ENCODE data around the gene PARVG. TPM values are rescaled to one million over a fixed set of nuclear protein-coding genes. Genes with fewer than 3 reads are reported as not detected.

The PARVG gene
- total RNA-seq, 2 donors from 2014 or later: 55.5 to 85.1 TPM

DNA sequence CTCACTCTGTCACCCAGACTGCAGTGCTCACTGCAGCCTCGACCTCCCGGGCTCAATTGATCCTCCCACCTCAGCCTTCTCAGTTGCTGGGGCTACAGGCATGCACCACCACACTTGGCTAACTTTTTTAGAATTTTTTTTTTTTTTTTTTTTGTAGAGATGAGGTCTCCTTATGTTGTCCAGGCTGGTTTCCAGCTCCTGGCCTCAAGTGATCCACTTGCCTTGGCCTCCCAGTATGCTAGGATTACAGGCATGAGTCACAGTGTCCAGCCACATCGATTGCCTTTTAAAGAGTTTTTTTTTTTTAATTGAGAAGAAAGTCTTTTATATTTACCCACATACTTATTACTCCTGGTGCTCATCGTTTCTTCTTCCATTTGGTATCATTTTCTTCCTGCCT, 30.0 kb downstream of the PARVG start:
- Mint-ChIP-seq H3K9me3 (peaks cover 8 to 19% of the 10 kb centered on the region in 2 donors), H3K27ac (no peak overlapping the region), H3K36me3 (peaks cover 9 to 21% of the 10 kb centered on the region in 2 donors)
- DNase-seq (ENCODE audit: low spot score in 2 of 2) (no peak), ATAC-seq (no peak)

- Mint-ChIP-seq H3K9me3 (peaks cover 8 to 19% of the 10 kb centered on the region in 2 donors), H3K27ac (no peak overlapping the region), H3K36me3 (peaks cover 9 to 21% of the 10 kb centered on the region in 2 donors)
- ATAC-seq: no peak
- DNase-seq (ENCODE audit: low spot score in 2 of 2): no peak
These were observed 30.7 kb downstream of the PARVG start for GRCh38 chr22:44211256-44211945.

GRCh38 chr22:44211946-44212930, 31.5 kb downstream of the PARVG start:
- peaks cover 9 to 21% of the 10 kb centered on the region in 2 donors for H3K36me3 Mint-ChIP-seq
- no peak for DNase-seq (ENCODE audit: low spot score in 2 of 2)
- H3K27ac Mint-ChIP-seq: no peak overlapping the region

GRCh38 chr22:44212936-44213335, 32.2 kb downstream of the PARVG start:
- DNase-seq (ENCODE audit: low spot score in 2 of 2) (no peak), ATAC-seq (peak in 1 of 2 donors; percentile 49)
- Mint-ChIP-seq H3K36me3 (peaks cover 9 to 19% of the 10 kb centered on the region in 2 donors), H3K27ac (no peak overlapping the region), H3K9me3 (peaks cover 8 to 18% of the 10 kb centered on the region in 2 donors)

More at GRCh38 chr22:44211946-44212930, 31.5 kb downstream of the PARVG start:
- H3K9me3 Mint-ChIP-seq: peaks cover 8 to 19% of the 10 kb centered on the region in 2 donors
- ATAC-seq: no peak

GRCh38 chr22:44213489-44214043, 32.8 kb downstream of the PARVG start:
- H3K27ac Mint-ChIP-seq: no peak overlapping the region
- peaks cover 9 to 13% of the 10 kb centered on the region in 2 donors for H3K36me3 Mint-ChIP-seq
- no peak for ATAC-seq
- peaks cover 8 to 15% of the 10 kb centered on the region in 2 donors for H3K9me3 Mint-ChIP-seq
- DNase-seq (ENCODE audit: low spot score in 2 of 2): no peak

DNA sequence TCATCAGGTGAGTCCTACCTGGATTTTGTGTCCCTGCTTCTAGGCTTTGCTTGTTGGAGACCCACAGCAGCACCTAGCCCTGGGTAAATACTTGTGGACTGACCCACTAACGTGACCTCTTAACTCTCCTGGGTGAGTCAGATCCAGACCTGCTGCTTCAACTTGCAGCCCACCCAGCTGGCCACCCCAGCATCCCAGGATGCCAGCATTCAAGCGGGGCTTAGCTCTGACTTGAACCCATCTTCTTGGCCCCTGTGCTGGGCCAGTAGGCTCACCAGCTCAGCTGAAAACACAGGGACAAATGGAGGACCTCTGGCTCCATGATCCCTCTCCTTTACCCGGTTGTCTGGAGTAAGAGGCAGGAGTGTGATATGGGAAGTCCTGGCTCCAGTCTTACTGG, 33.5 kb downstream of the PARVG start:
- H3K9me3 Mint-ChIP-seq: peaks cover 4 to 15% of the 10 kb centered on the region in 2 donors
- H3K36me3 Mint-ChIP-seq: peaks cover 9 to 13% of the 10 kb centered on the region in 2 donors
- ATAC-seq (no peak), DNase-seq (ENCODE audit: low spot score in 2 of 2) (no peak)
- H3K27ac Mint-ChIP-seq: no peak overlapping the region

GRCh38 chr22:44214764-44215163, 34.0 kb downstream of the PARVG start:
- Mint-ChIP-seq H3K27ac (no peak overlapping the region), H3K36me3 (peaks cover 4 to 9% of the 10 kb centered on the region in 2 donors), H3K9me3 (peaks cover under 1 to 11% of the 10 kb centered on the region in 2 donors)
- ATAC-seq: no peak
- no peak for DNase-seq (ENCODE audit: low spot score in 2 of 2)

GRCh38 chr22:44215287-44215686, 34.6 kb downstream of the PARVG start:
- peaks cover 0 to 6% of the 10 kb centered on the region in 2 donors for H3K9me3 Mint-ChIP-seq
- H3K27ac Mint-ChIP-seq: no peak overlapping the region
- peaks cover 0 to 7% of the 10 kb centered on the region in 2 donors for H3K36me3 Mint-ChIP-seq
- DNase-seq (ENCODE audit: low spot score in 2 of 2): no peak
- ATAC-seq: no peak

DNA sequence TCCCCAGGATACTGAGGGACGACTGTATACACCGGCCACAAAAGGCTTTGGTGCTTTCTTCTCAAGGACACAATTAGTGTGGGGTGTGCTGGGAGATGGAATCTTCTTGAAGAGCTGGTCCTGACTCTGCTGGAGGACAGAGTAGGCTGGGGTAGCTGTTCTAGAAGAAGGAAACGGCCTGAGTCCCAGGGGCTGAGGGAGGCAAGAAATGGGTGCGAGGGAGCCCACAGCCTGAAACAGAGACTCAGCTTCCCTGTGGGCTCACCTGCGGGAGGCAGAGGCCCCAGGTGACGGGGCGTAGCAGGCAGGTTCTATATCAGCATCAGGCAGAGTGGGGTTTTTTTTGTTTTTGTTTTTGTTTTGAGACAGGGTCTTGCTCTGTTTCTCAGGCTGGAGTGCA, 36.6 kb downstream of the PARVG start:
- H3K27ac Mint-ChIP-seq: no peak overlapping the region
- no peak for DNase-seq (ENCODE audit: low spot score in 2 of 2)
- no peaks in the 10 kb centered on the region for H3K36me3 Mint-ChIP-seq
- H3K9me3 Mint-ChIP-seq: no peaks in the 10 kb centered on the region
- ATAC-seq: no peak

GRCh38 chr22:44218071-44218470, 37.3 kb downstream of the PARVG start:
- Mint-ChIP-seq H3K9me3 (no peaks in the 10 kb centered on the region), H3K36me3 (no peaks in the 10 kb centered on the region), H3K27ac (no peak overlapping the region)
- ATAC-seq: no peak
- no peak for DNase-seq (ENCODE audit: low spot score in 2 of 2)

DNA sequence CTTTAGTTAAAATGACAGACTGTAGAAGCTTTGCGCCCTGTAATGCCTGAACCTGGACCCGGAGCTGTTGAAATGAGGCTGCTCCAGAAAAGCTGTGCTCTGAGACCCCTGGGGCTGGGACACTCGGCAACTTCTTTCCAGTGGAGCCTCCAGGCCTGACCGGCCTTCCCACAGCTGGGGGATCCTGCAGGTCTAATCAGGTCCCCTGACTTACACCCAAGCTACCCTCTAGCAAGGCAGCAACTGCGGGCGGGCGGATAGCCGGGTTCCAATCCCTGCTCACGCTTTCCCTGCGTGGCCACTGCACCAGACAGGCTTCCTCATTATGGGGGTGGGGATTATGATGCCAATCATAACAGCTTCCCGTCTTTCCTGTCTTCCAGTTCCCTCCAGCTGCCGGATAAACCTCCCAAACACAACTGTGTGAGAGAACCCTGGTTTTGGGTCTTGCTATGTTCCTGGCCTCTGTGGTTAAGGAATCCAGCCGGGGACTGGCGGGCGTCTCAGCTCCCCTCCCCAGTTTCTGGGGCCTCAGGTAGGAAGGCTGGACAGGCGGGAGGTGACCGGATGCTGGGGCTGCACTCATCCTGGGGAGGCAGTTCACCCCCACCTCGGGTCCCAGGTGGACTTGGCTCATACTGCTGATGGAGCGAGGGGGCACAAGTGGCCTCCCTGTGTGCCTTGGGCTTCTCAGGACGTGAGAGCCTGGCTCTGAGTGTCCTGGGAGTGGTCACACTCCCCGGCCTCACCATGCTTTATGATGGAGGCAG, 38.6 kb downstream of the PARVG start:
- DNase-seq (ENCODE audit: low spot score in 2 of 2) (no peak), ATAC-seq (no peak)
- no peaks in the 10 kb centered on the region for H3K9me3 Mint-ChIP-seq
- H3K36me3 Mint-ChIP-seq: no peaks in the 10 kb centered on the region
- no peak overlapping the region for H3K27ac Mint-ChIP-seq

- no peak for DNase-seq (ENCODE audit: low spot score in 2 of 2)
- Mint-ChIP-seq H3K9me3 (no peaks in the 10 kb centered on the region), H3K27ac (no peak overlapping the region), H3K36me3 (no peaks in the 10 kb centered on the region)
- no peak for ATAC-seq
These were observed 40.3 kb downstream of the PARVG start for GRCh38 chr22:44220727-44221680.

- Mint-ChIP-seq H3K27ac (no peak overlapping the region), H3K9me3 (no peaks in the 10 kb centered on the region), H3K36me3 (no peaks in the 10 kb centered on the region)
- DNase-seq (ENCODE audit: low spot score in 2 of 2) (no peak), ATAC-seq (no peak)
These were observed 41.2 kb downstream of the PARVG start for GRCh38 chr22:44221710-44222475.

GRCh38 chr22:44224166-44224565, 43.4 kb downstream of the PARVG start:
- peaks cover 0 to under 1% of the 10 kb centered on the region in 2 donors for H3K9me3 Mint-ChIP-seq
- no peaks in the 10 kb centered on the region for H3K36me3 Mint-ChIP-seq
- no peak for DNase-seq (ENCODE audit: low spot score in 2 of 2)
- no peak for ATAC-seq
- no peak overlapping the region for H3K27ac Mint-ChIP-seq
